Gastroesophageal sphincter (tissue), 3 donors: ENCODE data around the gene SMIM45.
A peak's percentile ranks its signal among the peaks of the same experiment; 100 is the strongest.

Source experiments
- EP300 ChIP-seq: sonication (generic); formaldehyde crosslinking; IDR thresholded peaks from one replicate; pipeline ENCODE4 v1.6.1; 2017; ENCODE audit warnings: antibody characterized with exemption, mild to moderate bottlenecking
- POLR2A ChIP-seq, 2 donors: fragments of 450-650 bp; IDR thresholded peaks; one replicate each; pipeline ENCODE4 v1.6.1; 2017; ENCODE audit warnings: antibody characterized with exemption in 2 of 2, mild to moderate bottlenecking in 2 of 2, moderate library complexity in 1 of 2
- TF ChIP-seq, protein P1 (sequence below), 4 experiments: fragments of 200-600 bp in 2 of 4; fragments of 450-650 bp in 2 of 4; sonication (generic) in 1 of 4; IDR thresholded peaks; one replicate each; pipeline ENCODE4 v1.5.1; 2017 to 2019; ENCODE audit warnings: antibody characterized with exemption in 4 of 4, mild to moderate bottlenecking in 2 of 4, moderate library complexity in 2 of 4

DNA sequence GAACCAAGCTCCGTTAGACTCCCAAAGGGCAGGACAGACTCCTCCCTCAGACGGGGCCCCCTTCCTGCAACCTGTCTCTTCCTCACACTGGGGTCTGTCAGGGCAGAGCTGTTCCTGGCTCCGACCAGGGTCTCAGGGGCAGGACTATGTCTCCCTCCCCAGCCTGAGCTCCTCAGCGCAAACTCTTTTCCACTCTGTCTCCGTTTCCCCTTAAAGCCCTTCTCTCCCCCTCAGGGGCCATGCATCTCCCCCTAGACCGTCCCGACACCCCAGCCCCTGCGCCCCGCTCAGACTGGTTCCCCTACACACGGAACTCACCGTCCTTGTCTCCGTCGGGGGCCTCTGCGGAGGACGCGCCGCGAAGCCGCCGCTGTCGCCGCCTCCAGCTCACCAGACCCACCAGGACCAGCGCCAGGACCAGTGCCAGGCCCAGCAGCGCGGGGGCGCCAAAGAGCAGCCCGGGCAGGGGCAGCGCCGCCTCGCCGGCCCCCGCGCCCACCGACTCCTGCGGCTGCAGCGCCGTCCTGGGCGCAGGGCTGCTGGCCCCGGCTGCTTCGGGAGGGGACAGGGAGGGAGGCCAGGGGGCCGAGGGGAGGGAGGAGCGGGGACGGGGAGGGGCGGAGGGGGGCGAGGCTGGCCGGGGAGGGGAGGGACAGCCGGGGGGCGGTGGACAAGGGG, 26.0 kb upstream of the SMIM45 start:
- TF ChIP-seq POLR2A (IDR thresholded peaks at IDR 0.05) (no peak), EP300 (no peak)
- TF ChIP-seq, protein P1, sequence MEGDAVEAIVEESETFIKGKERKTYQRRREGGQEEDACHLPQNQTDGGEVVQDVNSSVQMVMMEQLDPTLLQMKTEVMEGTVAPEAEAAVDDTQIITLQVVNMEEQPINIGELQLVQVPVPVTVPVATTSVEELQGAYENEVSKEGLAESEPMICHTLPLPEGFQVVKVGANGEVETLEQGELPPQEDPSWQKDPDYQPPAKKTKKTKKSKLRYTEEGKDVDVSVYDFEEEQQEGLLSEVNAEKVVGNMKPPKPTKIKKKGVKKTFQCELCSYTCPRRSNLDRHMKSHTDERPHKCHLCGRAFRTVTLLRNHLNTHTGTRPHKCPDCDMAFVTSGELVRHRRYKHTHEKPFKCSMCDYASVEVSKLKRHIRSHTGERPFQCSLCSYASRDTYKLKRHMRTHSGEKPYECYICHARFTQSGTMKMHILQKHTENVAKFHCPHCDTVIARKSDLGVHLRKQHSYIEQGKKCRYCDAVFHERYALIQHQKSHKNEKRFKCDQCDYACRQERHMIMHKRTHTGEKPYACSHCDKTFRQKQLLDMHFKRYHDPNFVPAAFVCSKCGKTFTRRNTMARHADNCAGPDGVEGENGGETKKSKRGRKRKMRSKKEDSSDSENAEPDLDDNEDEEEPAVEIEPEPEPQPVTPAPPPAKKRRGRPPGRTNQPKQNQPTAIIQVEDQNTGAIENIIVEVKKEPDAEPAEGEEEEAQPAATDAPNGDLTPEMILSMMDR (IDR thresholded peaks at IDR 0.05), result peak in 3 of 4 experiments; percentile 47 to 79 (median 71)
